GM12878 (cell line): ENCODE measurements around the gene KRT72. TPM values are rescaled to one million over a fixed set of nuclear protein-coding genes. Genes with fewer than 3 reads are reported as not detected.

Experiments
- ATAC-seq: fragments of 200-7000 bp; cut with Tn5 transposase; 3 replicates; pipeline ENCODE4 v1.9.1; 2020; ENCODE audit warnings: mild to moderate bottlenecking, moderate library complexity
- BruUV-seq: library from RNA; stranded (reverse); fragments of 400-500 nt; replicated peaks from 2 replicates; lab custom pipeline; 2021; lab: Mats Ljungman, UMichigan
- CTCF ChIA-PET: fragments of 300-600 bp; sonication (Branson Sonifier 250); formaldehyde crosslinking; extraction: SDS; loops from one replicate; lab custom pipeline; 2021; ENCODE audit warnings: inconsistent platforms; lab: Yijun Ruan, JAX
- POLR2A ChIA-PET: fragments of 350-600 bp; formaldehyde crosslinking; extraction: SDS; loops from one replicate; lab custom pipeline; 2021; ENCODE audit warnings: inconsistent platforms; lab: Charles Lee
- RAD21 ChIA-PET: fragments of 300-600 bp; sonication (Branson Sonifier 250); formaldehyde crosslinking; loops from one replicate; lab custom pipeline; 2023; ENCODE audit warnings: antibody characterized with exemption; ENCODE audit not compliant: unreplicated experiment; lab: Charles Lee
- SMC1A ChIA-PET: fragments of 300-600 bp; sonication (Branson Sonifier 250); formaldehyde crosslinking; loops from one replicate; lab custom pipeline; 2023; ENCODE audit not compliant: unreplicated experiment, uncharacterized antibody; lab: Charles Lee
- DNase-seq: peaks from one replicate; pipeline ENCODE4 v3.0.0-alpha.2; 2011; ENCODE audit warnings: low read depth, low spot score
- FAIRE-seq: peaks from 3 replicates; lab custom pipeline; 2011; peaks lifted over from hg19 to GRCh38; lab: Jason Lieb, UNC
- H2AFZ ChIP-seq: 2 replicates; pipeline ENCODE4 v1.6.0; 2011; ENCODE audit warnings: low read depth, low read length, control low read depth; ENCODE audit not compliant: control insufficient read depth
- H3K27ac ChIP-seq: 2 replicates; pipeline ENCODE4 v1.5.1; 2011; ENCODE audit warnings: control low read depth; ENCODE audit not compliant: control insufficient read depth, insufficient read depth
- H3K27me3 ChIP-seq, 2 experiments: replicated peaks in 1 of 2; 2 replicates each; pipeline versions ENCODE4 v1.6.0 to v1.6.1; 2011; ENCODE audit warnings: low read length in 1 of 2; ENCODE audit not compliant: control insufficient read depth in 2 of 2, insufficient read depth in 2 of 2
- H3K36me3 ChIP-seq, 2 experiments: 2 replicates each; pipeline ENCODE4 v1.5.1; 2011; ENCODE audit warnings: low read length in 1 of 2; ENCODE audit not compliant: control insufficient read depth in 2 of 2, insufficient read depth in 2 of 2
- H3K4me1 ChIP-seq: 2 replicates; pipeline ENCODE4 v1.6.1; 2011; ENCODE audit warnings: mild to moderate bottlenecking, low read length, moderate library complexity, mixed read lengths; ENCODE audit not compliant: control insufficient read depth, insufficient read depth
- H3K4me2 ChIP-seq: 2 replicates; pipeline ENCODE4 v1.6.0; 2011; ENCODE audit warnings: control low read depth; ENCODE audit not compliant: control insufficient read depth, insufficient read depth
- H3K4me3 ChIP-seq: fragments of 200-600 bp; sonication (generic); 2 replicates; pipeline ENCODE4 v1.5.1; 2016
- H3K79me2 ChIP-seq: 2 replicates; pipeline ENCODE4 v1.6.0; 2011; ENCODE audit warnings: low read length; ENCODE audit not compliant: control insufficient read depth, insufficient read depth
- H3K9ac ChIP-seq: 2 replicates; pipeline ENCODE4 v1.8.0; 2011; ENCODE audit warnings: low read length, control low read depth, mixed read lengths; ENCODE audit not compliant: control insufficient read depth, insufficient read depth
- H3K9me3 ChIP-seq: replicated peaks from 3 replicates; pipeline ENCODE4 v1.5.1; 2011; ENCODE audit warnings: mild to moderate bottlenecking, low read length; ENCODE audit not compliant: control insufficient read depth, insufficient read depth
- H4K20me1 ChIP-seq: 2 replicates; pipeline ENCODE4 v1.6.0; 2011; ENCODE audit not compliant: control insufficient read depth, insufficient read depth
- ATF3 ChIP-seq: IDR thresholded peaks from 2 replicates; pipeline ENCODE4 v1.6.1; 2011; ENCODE audit warnings: low read depth, mild to moderate bottlenecking, low read length, moderate library complexity, borderline replicate concordance; ENCODE audit errors: extremely low read depth
- CHD4 ChIP-seq: fragments of 200-600 bp; sonication (generic); IDR thresholded peaks from 2 replicates; pipeline ENCODE4 v1.6.1; 2016; ENCODE audit warnings: mild to moderate bottlenecking
- EP300 ChIP-seq, 2 experiments: fragments of 150-350 bp in 1 of 2; IDR thresholded peaks; 2 replicates each; pipeline ENCODE4 v1.6.1; 2011 to 2012; ENCODE audit warnings: low read depth in 2 of 2, low read length in 2 of 2, borderline replicate concordance in 1 of 2, improper control_type of control experiment in 1 of 2, inconsistent platforms in 1 of 2; ENCODE audit not compliant: control insufficient read depth in 1 of 2
- HSF1 ChIP-seq: fragments of 150-350 bp; IDR thresholded peaks from 2 replicates; pipeline ENCODE4 v1.6.1; 2014; ENCODE audit warnings: mild to moderate bottlenecking, low read depth, low read length
- IKZF1 ChIP-seq: fragments of 450-650 bp; conservative IDR thresholded peaks from 2 replicates; pipeline ENCODE4 v1.6.1; 2017; ENCODE audit warnings: antibody characterized with exemption, mild to moderate bottlenecking
- JUNB ChIP-seq: IDR thresholded peaks from 2 replicates; pipeline ENCODE4 v1.6.1; 2016; ENCODE audit warnings: antibody characterized with exemption, mild to moderate bottlenecking
- POLR2AphosphoS2 ChIP-seq: IDR thresholded peaks from 2 replicates; pipeline ENCODE4 v1.6.1; 2011; ENCODE audit warnings: low read depth, mild to moderate bottlenecking, low read length, improper control_type of control experiment, moderate library complexity
- ZBTB11 ChIP-seq: fragments of 450-650 bp; formaldehyde crosslinking; IDR thresholded peaks from 2 replicates; pipeline ENCODE4 v1.5.0; 2022; ENCODE audit warnings: mild to moderate bottlenecking, missing genetic modification characterization
- ZNF687 ChIP-seq: fragments of 450-650 bp; IDR thresholded peaks from 2 replicates; pipeline ENCODE4 v1.6.1; 2017; ENCODE audit warnings: mild to moderate bottlenecking, moderate library complexity
- WGBS: methylation state at CpG from one replicate; pipeline ENCODE4 v1.1.6; 2016; ENCODE audit warnings: low lambda C conversion rate; ENCODE audit not compliant: insufficient replicate concordance, insufficient coverage; ENCODE audit errors: missing lambda C conversion rate; 5-methylcytosine and 5-hydroxymethylcytosine counted together
- in situ Hi-C: fragments of 300-500 bp; cut with MboI; formaldehyde crosslinking; loops from 9 replicates; pipeline ENCODE4 v1.14.3; 2018; ENCODE audit warnings: mixed read lengths
- intact Hi-C: fragments of 100-400 bp; cut with micrococcal nuclease; formaldehyde crosslinking; loops from one replicate; pipeline ENCODE4 v1.14.2; 2022; ENCODE audit not compliant: unreplicated experiment
- polyA plus RNA-seq, 11 experiments: library from polyadenylated mRNA; depleted of rRNA in 4 of 11; unstranded in 6 of 11; stranded (reverse) in 5 of 11; fragments of >200 nt; fragmentation: Nextera tagmentation in 4 of 11; fragmentation: Illumina TruSeq in 1 of 11; extraction: Ambion mirVana in 4 of 11; extraction: Trizol in 1 of 11; gene quantifications; 1 replicate in 1 of 11; 2 replicates in 10 of 11; pipeline versions ENCODE4 v1.2.1 to v1.2.3, GENCODE V29; 2011 to 2016; ENCODE audit warnings: inconsistent platforms in 2 of 11, missing spikeins in 2 of 11, low read depth in 1 of 11
- total RNA-seq, 4 experiments: library from RNA; depleted of rRNA in 3 of 4; stranded (reverse); fragments of >200 nt in 3 of 4; fragmentation: Illumina TruSeq in 1 of 4; extraction: Trizol in 1 of 4; gene quantifications; 2 replicates each; pipeline versions ENCODE4 v1.2.1 to v1.2.3, GENCODE V29; 2013 to 2021
- TF ChIP-seq, protein P1 (sequence below): fragments of 450-650 bp; IDR thresholded peaks from 2 replicates; pipeline ENCODE4 v1.6.1; 2017; ENCODE audit warnings: low read depth, mild to moderate bottlenecking, moderate library complexity
- TF ChIP-seq, protein P2 (sequence below): IDR thresholded peaks from 2 replicates; pipeline ENCODE4 v1.6.1; 2012; ENCODE audit warnings: low read depth, low read length, improper control_type of control experiment

KRT72 gene
- total and polyA plus RNA-seq, 10 of the 15 experiments (the other 5 are each of a cell fraction or from before 2014, with no cell fraction given): not detected

GRCh38 chr12:52636189-52636588 lies 34.9 kb upstream of the KRT72 start:
- Histone ChIP-seq H3K27ac (no peak overlapping the region), H3K4me1 (no peaks in the 10 kb centered on the region), H2AFZ (no peak overlapping the region), H3K9me3 (no peaks in the 10 kb centered on the region), H3K79me2 (no peaks in the 10 kb centered on the region), H3K27me3 (peaks cover 3 to 4% of the 10 kb centered on the region in 2 experiments; a peak in 3 of 4 replicates), H3K36me3 (no peaks in the 10 kb centered on the region), H4K20me1 (no peaks in the 10 kb centered on the region), H3K9ac (no peak overlapping the region), H3K4me2 (no peak overlapping the region), H3K4me3 (no peak overlapping the region)
- DNase-seq: no peak
- intact Hi-C loops (no loop called here), in situ Hi-C loops (no loop called here)
- SMC1A ChIA-PET: interaction anchor here (0.7 kb wide), 1 partner anchor 55 kb away, joined by 3 read pairs; no protein-coding TSS in a partner anchor
- RAD21 ChIA-PET: no interaction called here
- no peak for ATAC-seq
- WGBS: 11% methylated on average over 6 of the region's 6 CpGs
- POLR2A ChIA-PET: no interaction called here
- no peak for FAIRE-seq
- no TSS peak for BruUV-seq
- CTCF ChIA-PET: no interaction called here
- TF ChIP-seq ZNF687 (no peak), ATF3 (no peak), IKZF1 (no peak), HSF1 (no peak), JUNB (no peak), POLR2AphosphoS2 (no peak), ZBTB11 (no peak), EP300 (IDR thresholded peaks at IDR 0.05; ENCODE audit: borderline replicate concordance in 1 of 2, control insufficient read depth in 1 of 2, low read depth in 2 of 2, low read length in 2 of 2) (no peak), CHD4 (no peak)
- TF ChIP-seq, protein P1, sequence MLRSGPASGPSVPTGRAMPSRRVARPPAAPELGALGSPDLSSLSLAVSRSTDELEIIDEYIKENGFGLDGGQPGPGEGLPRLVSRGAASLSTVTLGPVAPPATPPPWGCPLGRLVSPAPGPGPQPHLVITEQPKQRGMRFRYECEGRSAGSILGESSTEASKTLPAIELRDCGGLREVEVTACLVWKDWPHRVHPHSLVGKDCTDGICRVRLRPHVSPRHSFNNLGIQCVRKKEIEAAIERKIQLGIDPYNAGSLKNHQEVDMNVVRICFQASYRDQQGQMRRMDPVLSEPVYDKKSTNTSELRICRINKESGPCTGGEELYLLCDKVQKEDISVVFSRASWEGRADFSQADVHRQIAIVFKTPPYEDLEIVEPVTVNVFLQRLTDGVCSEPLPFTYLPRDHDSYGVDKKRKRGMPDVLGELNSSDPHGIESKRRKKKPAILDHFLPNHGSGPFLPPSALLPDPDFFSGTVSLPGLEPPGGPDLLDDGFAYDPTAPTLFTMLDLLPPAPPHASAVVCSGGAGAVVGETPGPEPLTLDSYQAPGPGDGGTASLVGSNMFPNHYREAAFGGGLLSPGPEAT: no peak
- TF ChIP-seq, protein P2, sequence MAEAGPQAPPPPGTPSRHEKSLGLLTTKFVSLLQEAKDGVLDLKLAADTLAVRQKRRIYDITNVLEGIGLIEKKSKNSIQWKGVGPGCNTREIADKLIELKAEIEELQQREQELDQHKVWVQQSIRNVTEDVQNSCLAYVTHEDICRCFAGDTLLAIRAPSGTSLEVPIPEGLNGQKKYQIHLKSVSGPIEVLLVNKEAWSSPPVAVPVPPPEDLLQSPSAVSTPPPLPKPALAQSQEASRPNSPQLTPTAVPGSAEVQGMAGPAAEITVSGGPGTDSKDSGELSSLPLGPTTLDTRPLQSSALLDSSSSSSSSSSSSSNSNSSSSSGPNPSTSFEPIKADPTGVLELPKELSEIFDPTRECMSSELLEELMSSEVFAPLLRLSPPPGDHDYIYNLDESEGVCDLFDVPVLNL: no peak
